Loucy (cell line): ENCODE data around the gene ZC3H12C.

ENCODE experiments used
- EZH2phosphoT487 ChIP-seq: fragments of 200-600 bp; IDR thresholded peaks from 2 replicates; pipeline ENCODE4 v1.6.1; 2018; ENCODE audit warnings: antibody characterized with exemption, mild to moderate bottlenecking, moderate library complexity, borderline replicate concordance
- TF ChIP-seq, protein P1 (sequence below): fragments of 200-600 bp; sonication (generic); conservative IDR thresholded peaks from 2 replicates; pipeline ENCODE4 v1.5.1; 2014; ENCODE audit warnings: mild to moderate bottlenecking, antibody characterized with exemption, low read length

DNA sequence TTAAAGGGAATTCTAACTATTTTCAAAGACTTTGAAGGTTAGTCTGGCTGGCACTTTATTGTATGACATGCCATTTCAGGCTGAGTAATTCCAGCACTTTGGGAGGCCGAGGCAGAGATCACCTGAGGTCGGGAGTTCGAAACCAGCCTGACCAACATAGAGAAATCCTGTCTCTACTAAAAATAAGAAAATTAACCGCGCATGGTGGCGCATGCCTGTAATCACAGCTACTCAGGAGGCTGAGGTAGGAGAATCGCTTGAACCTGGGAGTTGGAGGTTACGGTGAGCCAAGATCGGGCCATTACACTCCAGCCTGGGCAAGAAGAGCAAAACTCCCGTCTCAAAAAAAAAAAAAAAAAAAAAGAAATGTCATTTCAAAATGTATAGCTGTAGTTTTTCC is 107.6 kb downstream of the ZC3H12C start:
- TF ChIP-seq, protein P1, sequence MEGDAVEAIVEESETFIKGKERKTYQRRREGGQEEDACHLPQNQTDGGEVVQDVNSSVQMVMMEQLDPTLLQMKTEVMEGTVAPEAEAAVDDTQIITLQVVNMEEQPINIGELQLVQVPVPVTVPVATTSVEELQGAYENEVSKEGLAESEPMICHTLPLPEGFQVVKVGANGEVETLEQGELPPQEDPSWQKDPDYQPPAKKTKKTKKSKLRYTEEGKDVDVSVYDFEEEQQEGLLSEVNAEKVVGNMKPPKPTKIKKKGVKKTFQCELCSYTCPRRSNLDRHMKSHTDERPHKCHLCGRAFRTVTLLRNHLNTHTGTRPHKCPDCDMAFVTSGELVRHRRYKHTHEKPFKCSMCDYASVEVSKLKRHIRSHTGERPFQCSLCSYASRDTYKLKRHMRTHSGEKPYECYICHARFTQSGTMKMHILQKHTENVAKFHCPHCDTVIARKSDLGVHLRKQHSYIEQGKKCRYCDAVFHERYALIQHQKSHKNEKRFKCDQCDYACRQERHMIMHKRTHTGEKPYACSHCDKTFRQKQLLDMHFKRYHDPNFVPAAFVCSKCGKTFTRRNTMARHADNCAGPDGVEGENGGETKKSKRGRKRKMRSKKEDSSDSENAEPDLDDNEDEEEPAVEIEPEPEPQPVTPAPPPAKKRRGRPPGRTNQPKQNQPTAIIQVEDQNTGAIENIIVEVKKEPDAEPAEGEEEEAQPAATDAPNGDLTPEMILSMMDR = no peak
- no peak for TF ChIP-seq EZH2phosphoT487
